Heart left ventricle (tissue), 13 donors: ENCODE measurements around the gene GIT2.
A peak's percentile ranks its signal among the peaks of the same experiment; 100 is the strongest.

Experiments used
- CTCF ChIP-seq, 12 donors: fragments of 200-600 bp; sonication (generic) in 4 of 12; IDR thresholded peaks; one replicate each; pipeline versions ENCODE4 v1.5.0 to v1.8.0; 2018 to 2022; ENCODE audit warnings: antibody characterized with exemption in 12 of 12, mild to moderate bottlenecking in 5 of 12
- POLR2A ChIP-seq, 2 donors: fragments of 450-650 bp; IDR thresholded peaks; one replicate each; pipeline ENCODE4 v1.6.1; 2017; ENCODE audit warnings: antibody characterized with exemption in 2 of 2, mild to moderate bottlenecking in 2 of 2, moderate library complexity in 2 of 2
- donor health status: ischemic (EF 13 %, LVEDD 7.1; RV severe dilation, severe dysfunction).
- donor health status: DM: no; HTN: yes; CAD: no.
- donor health status: DM: no; HTN: no; CAD: no.
- donor health status: ischemic (EF 25% LVEDD 6.9; RV normal size, moderate dysfunction).
- donor health status: ischemic (EF 25% LVEDD 5.7; RV mildly dilated, moderate dysfunction).
- donor health status: ischemic (EF 35%, LVEDD 5.7; RV mildly dilated, moderate dysfunction).
- donor health status: nonischemic (EF 11% LVEDD 7.7; RV severe dilation, severe dysfunction).
- donor health status: DM: yes; HTN: yes; CAD: no.
- donor health status: PGD.
- donor health status: ischemic (EF 29% LVEDD 5.4; RV normal size, mild dysfunction).
- donor health status: nonischemic (EF 23%, LVEDD 6.1; RV moderate dilation, normal function).

- peak in 1 of 2 donors; percentile 89 for TF ChIP-seq POLR2A (IDR thresholded peaks at IDR 0.05)
- no peak for TF ChIP-seq CTCF (IDR thresholded peaks at IDR 0.05)
These were observed at the start of gene GIT2 for GRCh38 chr12:109995686-109996482.
